ENCODE data around the gene TTBK2. TPM values are rescaled to one million over a fixed set of nuclear protein-coding genes. Genes with fewer than 3 reads are reported as not detected.

Gene TTBK2
- total RNA-seq, 1 donor from 2014 or later = 14.1 TPM

GRCh38 chr15:42826251-42826890 lies 94.2 kb downstream of the TTBK2 start:
- Mint-ChIP-seq H3K4me3 (ENCODE audit: unreplicated experiment) (no peak overlapping the region), H3K9me3 (ENCODE audit: unreplicated experiment) (no peaks in the 10 kb centered on the region), H3K27me3 (ENCODE audit: unreplicated experiment) (no peaks in the 10 kb centered on the region), H3K27ac (ENCODE audit: unreplicated experiment) (no peak overlapping the region), H3K4me1 (ENCODE audit: unreplicated experiment) (no peaks in the 10 kb centered on the region), H3K36me3 (ENCODE audit: low read depth, unreplicated experiment) (no peaks in the 10 kb centered on the region)
- DNase-seq (ENCODE audit: low spot score) = no peak
- no peak for TF ChIP-seq CTCF (IDR thresholded peaks at IDR 0.05; ENCODE audit: unreplicated experiment)

GRCh38 chr15:42825599-42825998 lies 95.0 kb downstream of the TTBK2 start:
- Mint-ChIP-seq H3K4me3 (ENCODE audit: unreplicated experiment) (no peak overlapping the region), H3K9me3 (ENCODE audit: unreplicated experiment) (no peaks in the 10 kb centered on the region), H3K27ac (ENCODE audit: unreplicated experiment) (no peak overlapping the region), H3K36me3 (ENCODE audit: low read depth, unreplicated experiment) (no peaks in the 10 kb centered on the region), H3K4me1 (ENCODE audit: unreplicated experiment) (no peaks in the 10 kb centered on the region), H3K27me3 (ENCODE audit: unreplicated experiment) (no peaks in the 10 kb centered on the region)
- no peak for DNase-seq (ENCODE audit: low spot score)
- no peak for TF ChIP-seq CTCF (IDR thresholded peaks at IDR 0.05; ENCODE audit: unreplicated experiment)

DNA sequence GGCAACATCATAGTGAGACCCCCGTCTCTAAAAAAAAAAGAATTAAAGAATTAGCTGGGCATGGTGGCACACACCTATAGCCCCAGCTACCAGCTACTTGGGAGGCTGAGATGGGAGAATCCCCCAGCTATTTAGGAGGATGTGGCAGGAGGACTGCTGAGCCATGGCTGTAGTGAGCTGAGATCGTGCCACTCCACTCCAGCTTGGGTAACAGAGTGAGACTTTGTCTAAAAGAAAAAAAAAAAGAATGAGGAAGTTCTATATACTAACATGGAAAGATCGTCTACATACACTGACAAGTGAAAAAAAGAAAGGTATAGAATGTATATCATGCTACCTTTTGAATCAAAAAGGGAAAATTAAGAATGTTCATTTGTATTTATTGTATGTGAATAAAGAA lies 99.8 kb downstream of the TTBK2 start:
- DNase-seq (ENCODE audit: low spot score) = no peak
- Mint-ChIP-seq H3K9me3 (ENCODE audit: unreplicated experiment) (no peaks in the 10 kb centered on the region), H3K4me3 (ENCODE audit: unreplicated experiment) (no peak overlapping the region), H3K27ac (ENCODE audit: unreplicated experiment) (no peak overlapping the region), H3K4me1 (ENCODE audit: unreplicated experiment) (no peaks in the 10 kb centered on the region), H3K36me3 (ENCODE audit: low read depth, unreplicated experiment) (no peaks in the 10 kb centered on the region), H3K27me3 (ENCODE audit: unreplicated experiment) (no peaks in the 10 kb centered on the region)
- no peak for TF ChIP-seq CTCF (IDR thresholded peaks at IDR 0.05; ENCODE audit: unreplicated experiment)

DNA sequence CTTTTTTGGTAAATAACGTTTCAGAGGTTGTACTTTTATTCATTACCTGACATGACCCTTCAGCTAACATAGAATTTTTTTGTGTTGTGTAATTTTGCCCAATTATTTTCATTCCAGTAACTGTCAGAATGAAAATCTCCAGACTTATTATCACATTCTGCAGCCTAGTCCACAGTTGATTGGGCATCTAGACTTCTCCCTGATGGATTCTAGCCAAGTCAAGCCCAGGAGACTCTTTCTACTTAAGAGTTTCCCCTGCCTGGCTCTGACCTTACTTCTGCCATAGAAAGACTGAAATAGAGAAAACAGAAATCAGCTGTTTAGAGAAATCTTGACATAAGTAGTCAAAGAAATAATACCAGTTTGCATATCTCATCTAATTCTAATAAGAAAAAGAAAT lies 100.8 kb downstream of the TTBK2 start:
- Mint-ChIP-seq H3K27ac (ENCODE audit: unreplicated experiment) (no peak overlapping the region), H3K4me1 (ENCODE audit: unreplicated experiment) (no peaks in the 10 kb centered on the region), H3K27me3 (ENCODE audit: unreplicated experiment) (no peaks in the 10 kb centered on the region), H3K36me3 (ENCODE audit: low read depth, unreplicated experiment) (no peaks in the 10 kb centered on the region), H3K9me3 (ENCODE audit: unreplicated experiment) (no peaks in the 10 kb centered on the region), H3K4me3 (ENCODE audit: unreplicated experiment) (no peak overlapping the region)
- TF ChIP-seq CTCF (IDR thresholded peaks at IDR 0.05; ENCODE audit: unreplicated experiment) = no peak
- DNase-seq (ENCODE audit: low spot score) = no peak

DNA sequence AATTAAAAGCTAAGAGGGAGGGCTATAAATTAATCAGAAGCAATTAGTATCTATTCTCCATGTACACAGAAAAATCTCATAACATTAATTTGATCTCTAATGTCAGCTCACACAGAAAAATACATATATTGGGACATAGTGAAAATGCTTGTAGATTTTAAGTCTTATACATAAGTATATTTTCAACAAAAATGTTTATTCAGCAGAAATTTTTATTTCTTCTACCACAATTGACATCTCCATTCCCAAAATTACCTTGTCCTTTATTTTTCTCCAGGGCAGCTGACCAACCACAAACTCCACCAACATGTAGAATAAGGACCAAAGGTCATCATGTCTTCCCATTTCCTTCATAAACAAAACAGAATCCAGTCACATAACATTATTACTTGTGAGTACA lies 109.1 kb downstream of the TTBK2 start:
- no peak overlapping the region for H3K4me3 Mint-ChIP-seq (ENCODE audit: unreplicated experiment)
- DNase-seq (ENCODE audit: low spot score) = no peak
- H3K4me1 Mint-ChIP-seq (ENCODE audit: unreplicated experiment) = no peaks in the 10 kb centered on the region
- H3K27ac Mint-ChIP-seq (ENCODE audit: unreplicated experiment) = no peak overlapping the region
- TF ChIP-seq CTCF (IDR thresholded peaks at IDR 0.05; ENCODE audit: unreplicated experiment) = no peak
- no peaks in the 10 kb centered on the region for H3K9me3 Mint-ChIP-seq (ENCODE audit: unreplicated experiment)
- no peaks in the 10 kb centered on the region for H3K27me3 Mint-ChIP-seq (ENCODE audit: unreplicated experiment)
- H3K36me3 Mint-ChIP-seq (ENCODE audit: low read depth, unreplicated experiment) = no peaks in the 10 kb centered on the region
